ENCODE measurements around the gene NRIP2. TPM values are rescaled to one million over a fixed set of nuclear protein-coding genes. Genes with fewer than 3 reads are reported as not detected.
A peak's percentile ranks its signal among the peaks of the same experiment; 100 is the strongest.

The NRIP2 gene
- total RNA-seq, 1 donor: not detected

DNA sequence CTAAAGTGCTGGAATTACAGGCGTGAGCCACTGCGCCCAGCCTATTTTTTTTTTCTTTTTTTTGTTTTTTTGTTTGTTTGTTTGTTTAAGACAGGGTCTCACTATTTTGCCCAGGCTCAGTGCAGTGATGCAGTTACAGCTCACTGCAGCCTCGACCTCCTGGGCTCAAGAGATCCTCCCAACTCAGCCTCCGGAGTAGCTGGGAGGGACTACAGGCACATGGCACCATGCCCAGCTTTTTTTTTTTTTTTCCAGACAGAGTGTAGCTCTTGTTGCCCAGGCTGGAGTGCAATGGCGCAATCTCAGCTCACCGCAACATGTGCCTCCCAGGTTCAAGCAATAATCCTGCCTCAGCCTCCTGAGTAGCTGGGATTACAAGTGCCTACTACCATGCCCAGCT, 28.1 kb downstream of the NRIP2 start:
- Histone ChIP-seq H3K27ac (ENCODE audit: low read depth, low read length) (no peak overlapping the region), H3K36me3 (ENCODE audit: insufficient read depth, low read length) (peaks cover 28% of the 10 kb centered on the region), H3K4me1 (ENCODE audit: insufficient read depth, low read length) (peaks cover 24% of the 10 kb centered on the region), H3K4me2 (ENCODE audit: insufficient read depth, low read length) (no peak overlapping the region), H3K9me3 (ENCODE audit: low read depth, low read length) (no peaks in the 10 kb centered on the region), H3K27me3 (ENCODE audit: insufficient read depth, low read length) (no peaks in the 10 kb centered on the region), H2AFZ (ENCODE audit: low read length) (no peak overlapping the region), H3K4me3 (ENCODE audit: insufficient read depth, low read length) (no peak overlapping the region), H4K20me1 (ENCODE audit: insufficient read depth, low read length) (peaks cover 3% of the 10 kb centered on the region), H3K79me2 (ENCODE audit: insufficient read depth, low read length) (peaks cover 2% of the 10 kb centered on the region)
- TF ChIP-seq, protein P1, sequence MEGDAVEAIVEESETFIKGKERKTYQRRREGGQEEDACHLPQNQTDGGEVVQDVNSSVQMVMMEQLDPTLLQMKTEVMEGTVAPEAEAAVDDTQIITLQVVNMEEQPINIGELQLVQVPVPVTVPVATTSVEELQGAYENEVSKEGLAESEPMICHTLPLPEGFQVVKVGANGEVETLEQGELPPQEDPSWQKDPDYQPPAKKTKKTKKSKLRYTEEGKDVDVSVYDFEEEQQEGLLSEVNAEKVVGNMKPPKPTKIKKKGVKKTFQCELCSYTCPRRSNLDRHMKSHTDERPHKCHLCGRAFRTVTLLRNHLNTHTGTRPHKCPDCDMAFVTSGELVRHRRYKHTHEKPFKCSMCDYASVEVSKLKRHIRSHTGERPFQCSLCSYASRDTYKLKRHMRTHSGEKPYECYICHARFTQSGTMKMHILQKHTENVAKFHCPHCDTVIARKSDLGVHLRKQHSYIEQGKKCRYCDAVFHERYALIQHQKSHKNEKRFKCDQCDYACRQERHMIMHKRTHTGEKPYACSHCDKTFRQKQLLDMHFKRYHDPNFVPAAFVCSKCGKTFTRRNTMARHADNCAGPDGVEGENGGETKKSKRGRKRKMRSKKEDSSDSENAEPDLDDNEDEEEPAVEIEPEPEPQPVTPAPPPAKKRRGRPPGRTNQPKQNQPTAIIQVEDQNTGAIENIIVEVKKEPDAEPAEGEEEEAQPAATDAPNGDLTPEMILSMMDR (IDR thresholded peaks at IDR 0.05; ENCODE audit: extremely low read depth, low read depth, low read length): no peak
- DNase-seq (ENCODE audit: insufficient read length, low spot score, missing footprints): no peak

DNA sequence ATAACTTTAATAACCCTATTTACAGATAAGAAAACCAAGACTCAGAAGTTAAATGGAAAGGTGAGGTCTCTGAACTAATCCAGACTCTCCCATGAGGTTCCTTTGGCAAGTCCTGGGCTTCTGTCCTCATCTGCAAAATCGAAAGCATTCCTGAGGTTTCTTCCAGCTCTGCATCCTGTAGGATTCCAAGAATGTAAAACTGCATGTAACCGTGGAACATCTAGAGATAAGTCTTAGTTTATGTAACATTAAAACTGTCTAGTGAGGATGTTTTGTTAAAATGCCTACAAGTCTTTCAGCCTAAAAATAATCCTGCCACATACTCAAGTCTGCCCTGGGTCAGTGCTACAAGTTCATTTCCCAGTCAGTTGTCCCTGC, 29.7 kb downstream of the NRIP2 start:
- Histone ChIP-seq H3K27ac (ENCODE audit: low read depth, low read length) (peak overlapping the region; percentile 82), H3K27me3 (ENCODE audit: insufficient read depth, low read length) (no peaks in the 10 kb centered on the region), H3K4me3 (ENCODE audit: insufficient read depth, low read length) (no peak overlapping the region), H4K20me1 (ENCODE audit: insufficient read depth, low read length) (peaks cover 3% of the 10 kb centered on the region), H3K4me1 (ENCODE audit: insufficient read depth, low read length) (peaks cover 22% of the 10 kb centered on the region), H2AFZ (ENCODE audit: low read length) (no peak overlapping the region), H3K36me3 (ENCODE audit: insufficient read depth, low read length) (peaks cover 43% of the 10 kb centered on the region), H3K79me2 (ENCODE audit: insufficient read depth, low read length) (no peaks in the 10 kb centered on the region), H3K9me3 (ENCODE audit: low read depth, low read length) (no peaks in the 10 kb centered on the region), H3K4me2 (ENCODE audit: insufficient read depth, low read length) (peak overlapping the region; percentile 46)
- TF ChIP-seq, protein P1 (IDR thresholded peaks at IDR 0.05; ENCODE audit: extremely low read depth, low read depth, low read length): no peak
- no peak for DNase-seq (ENCODE audit: insufficient read length, low spot score, missing footprints)

DNA sequence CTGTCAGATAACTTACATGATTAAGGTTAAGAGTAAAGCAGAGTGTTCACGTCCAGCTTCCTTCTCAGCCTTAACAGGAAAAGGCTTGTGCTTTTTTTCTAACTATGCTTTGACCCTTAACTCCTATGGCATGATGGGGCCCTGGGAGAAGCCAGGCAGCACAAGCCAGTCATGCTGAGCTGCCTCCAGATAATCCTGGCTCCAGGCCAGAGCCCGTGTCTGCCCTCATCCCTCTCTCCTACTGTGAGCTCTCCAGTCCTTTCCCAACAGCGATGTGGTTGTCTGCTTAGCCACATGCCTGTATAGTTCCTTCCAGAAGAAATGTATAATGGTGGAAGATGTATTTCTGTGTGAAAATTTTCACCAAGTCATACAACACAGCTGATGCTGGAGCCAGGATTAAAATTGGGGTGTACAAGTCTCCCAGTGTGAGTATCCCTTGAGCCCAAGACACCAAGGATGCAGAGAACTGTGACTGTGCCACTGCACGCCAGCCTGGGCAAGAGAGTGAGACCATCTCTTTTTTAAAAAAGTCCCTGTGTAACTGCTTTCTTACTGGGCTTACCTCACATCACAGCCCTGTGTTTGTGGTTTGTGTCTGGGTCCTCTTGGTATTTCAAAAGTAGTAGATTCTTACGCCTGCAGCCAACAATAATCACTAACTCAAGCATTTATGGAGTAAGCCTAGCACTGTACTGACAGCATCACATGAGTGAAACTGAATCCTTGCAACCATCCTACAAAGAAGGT, 30.3 kb downstream of the NRIP2 start:
- Histone ChIP-seq H3K27me3 (ENCODE audit: insufficient read depth, low read length) (no peaks in the 10 kb centered on the region), H3K4me1 (ENCODE audit: insufficient read depth, low read length) (peaks cover 22% of the 10 kb centered on the region), H2AFZ (ENCODE audit: low read length) (no peak overlapping the region), H3K9me3 (ENCODE audit: low read depth, low read length) (no peaks in the 10 kb centered on the region), H3K4me3 (ENCODE audit: insufficient read depth, low read length) (no peak overlapping the region), H3K27ac (ENCODE audit: low read depth, low read length) (peak overlapping the region; percentile 82), H3K79me2 (ENCODE audit: insufficient read depth, low read length) (no peaks in the 10 kb centered on the region), H3K4me2 (ENCODE audit: insufficient read depth, low read length) (peak overlapping the region; percentile 46), H4K20me1 (ENCODE audit: insufficient read depth, low read length) (peaks cover 3% of the 10 kb centered on the region), H3K36me3 (ENCODE audit: insufficient read depth, low read length) (peaks cover 49% of the 10 kb centered on the region)
- DNase-seq (ENCODE audit: insufficient read length, low spot score, missing footprints): peak; percentile 93
- TF ChIP-seq, protein P1 (IDR thresholded peaks at IDR 0.05; ENCODE audit: extremely low read depth, low read depth, low read length): no peak

DNA sequence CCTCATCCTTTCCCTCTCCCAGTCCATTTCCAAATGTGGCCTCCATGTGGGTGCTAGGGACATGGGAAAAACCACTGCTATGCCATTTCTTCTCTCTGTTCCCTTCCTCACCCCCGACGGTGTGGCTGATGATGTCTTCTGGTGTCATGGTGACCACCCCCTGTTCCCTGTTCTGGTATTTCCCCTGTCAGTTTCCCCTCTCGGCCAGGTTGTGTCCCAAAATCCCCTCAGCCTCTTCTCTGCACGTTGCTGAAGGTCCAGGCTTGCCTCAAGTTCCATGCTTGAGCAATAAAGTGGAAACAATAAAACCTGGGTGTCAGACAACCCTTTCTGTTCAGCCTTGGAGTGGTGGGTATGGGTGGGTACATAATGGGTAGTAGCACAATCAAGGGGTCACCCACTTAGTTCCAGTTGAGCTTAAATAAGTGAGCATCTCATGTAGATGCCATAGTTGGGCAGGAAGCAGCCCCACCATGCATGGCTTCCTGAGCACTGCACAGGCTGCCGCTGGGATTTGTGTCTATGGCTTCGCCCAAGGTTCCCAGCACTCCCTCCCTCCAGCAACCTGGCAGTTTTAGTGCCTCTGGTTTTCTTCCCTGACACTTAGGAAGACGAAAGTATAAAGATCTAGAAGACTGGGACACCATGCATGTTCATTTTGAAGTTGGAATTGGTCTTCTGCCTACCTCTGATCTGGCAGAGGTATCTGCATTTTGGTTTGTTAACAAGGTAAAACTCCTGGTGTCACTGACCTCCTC, 31.0 kb downstream of the NRIP2 start:
- Histone ChIP-seq H3K27ac (ENCODE audit: low read depth, low read length) (peak overlapping the region; percentile 82), H3K4me2 (ENCODE audit: insufficient read depth, low read length) (no peak overlapping the region), H3K36me3 (ENCODE audit: insufficient read depth, low read length) (peaks cover 56% of the 10 kb centered on the region), H3K27me3 (ENCODE audit: insufficient read depth, low read length) (no peaks in the 10 kb centered on the region), H3K79me2 (ENCODE audit: insufficient read depth, low read length) (no peaks in the 10 kb centered on the region), H4K20me1 (ENCODE audit: insufficient read depth, low read length) (peaks cover 3% of the 10 kb centered on the region), H2AFZ (ENCODE audit: low read length) (no peak overlapping the region), H3K4me1 (ENCODE audit: insufficient read depth, low read length) (peaks cover 22% of the 10 kb centered on the region), H3K9me3 (ENCODE audit: low read depth, low read length) (no peaks in the 10 kb centered on the region), H3K4me3 (ENCODE audit: insufficient read depth, low read length) (no peak overlapping the region)
- no peak for DNase-seq (ENCODE audit: insufficient read length, low spot score, missing footprints)
- TF ChIP-seq, protein P1 (IDR thresholded peaks at IDR 0.05; ENCODE audit: extremely low read depth, low read depth, low read length): no peak

Data from osteoblast (primary cell).